ENCODE measurements around the gene C2.
"Not testable (repeated sequence)": the region's sequence is repeated elsewhere in the genome, so short reads cannot be mapped to it uniquely, and the experiment has no call there.

The C2 gene

DNA sequence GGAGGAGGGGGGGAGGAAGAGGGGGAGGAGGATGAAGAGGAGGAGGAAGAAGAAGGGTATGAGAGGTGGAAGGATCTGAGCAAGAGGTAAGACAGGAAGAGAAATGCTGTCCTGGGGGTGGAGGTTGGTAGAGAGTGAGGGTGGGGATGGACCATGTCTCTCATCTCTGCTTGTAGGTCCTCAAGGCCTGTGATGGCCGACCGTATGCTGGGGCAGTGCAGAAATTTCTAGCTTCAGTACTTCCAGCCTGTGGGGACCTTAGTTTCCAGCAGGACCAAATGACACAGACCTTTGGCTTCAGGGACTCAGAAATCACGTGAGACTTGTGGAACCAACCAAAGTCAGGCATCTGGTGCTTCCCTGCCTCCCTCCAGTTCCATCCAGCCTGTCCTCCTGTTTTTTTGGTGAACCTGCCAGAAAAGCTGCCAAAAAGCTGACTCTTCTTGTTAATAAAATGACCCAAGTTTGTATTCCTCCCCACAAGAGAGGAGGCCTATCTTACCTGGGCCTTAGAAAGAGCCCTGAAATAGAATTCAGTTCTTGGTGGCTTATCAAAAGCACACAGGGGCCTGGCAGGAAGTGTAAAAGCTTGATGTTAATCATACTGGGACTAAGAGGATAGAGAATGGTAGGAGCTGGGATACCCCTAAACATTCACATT, 51.9 kb downstream of the C2 start:
- no peak for DNase-seq (ENCODE audit: low spot score)

DNA sequence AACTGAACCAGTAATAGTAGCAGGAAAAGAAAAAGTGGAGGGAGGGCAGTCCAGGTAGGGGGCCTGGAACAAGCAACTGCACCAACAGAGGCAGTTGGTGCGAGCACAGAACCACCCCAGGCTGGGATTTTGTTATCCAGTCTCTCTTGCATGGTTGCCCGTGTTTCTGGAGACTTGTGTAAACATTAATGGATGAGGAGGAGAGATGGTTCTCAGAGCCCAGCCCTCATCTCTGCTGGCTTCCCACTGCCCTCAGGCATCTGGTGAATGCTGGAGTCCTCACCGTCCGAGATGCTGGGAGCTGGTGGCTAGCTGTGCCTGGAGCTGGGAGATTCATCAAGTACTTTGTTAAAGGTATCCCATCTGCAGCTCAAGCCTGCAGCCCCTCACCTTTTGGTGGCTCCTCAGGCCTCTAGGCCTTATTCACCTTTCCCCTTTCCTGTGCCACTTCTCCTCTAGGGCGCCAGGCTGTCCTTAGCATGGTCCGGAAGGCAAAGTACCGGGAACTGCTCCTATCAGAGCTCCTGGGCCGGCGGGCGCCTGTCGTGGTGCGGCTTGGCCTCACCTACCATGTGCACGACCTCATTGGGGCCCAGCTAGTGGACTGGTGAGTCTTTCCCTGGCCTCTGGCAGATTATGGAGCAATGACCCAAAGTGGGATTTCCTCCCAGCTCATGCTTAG, 52.8 kb downstream of the C2 start:
- not testable (repeated sequence) for DNase-seq (ENCODE audit: low spot score)

DNA sequence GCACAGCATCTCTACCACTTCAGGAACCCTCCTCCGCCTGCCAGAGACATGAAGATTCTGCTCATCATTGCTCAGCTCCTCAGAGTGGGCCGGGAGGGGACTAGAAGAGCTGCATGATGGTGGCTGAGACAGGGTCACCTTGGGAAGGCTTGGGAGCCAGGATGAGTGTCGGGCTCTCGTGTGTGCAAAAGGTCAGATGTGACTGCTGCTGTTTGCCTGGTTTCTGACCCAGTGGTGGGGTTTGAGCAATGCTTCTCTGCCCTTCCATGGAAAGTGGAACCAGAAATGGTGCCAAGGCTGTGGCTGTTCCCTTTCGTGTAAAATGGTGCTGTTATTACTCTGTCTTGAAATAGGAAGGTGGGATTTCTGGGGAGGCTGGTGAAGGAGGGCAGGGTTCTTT, 53.5 kb downstream of the C2 start:
- DNase-seq (ENCODE audit: low spot score), result not testable (repeated sequence)

DNA sequence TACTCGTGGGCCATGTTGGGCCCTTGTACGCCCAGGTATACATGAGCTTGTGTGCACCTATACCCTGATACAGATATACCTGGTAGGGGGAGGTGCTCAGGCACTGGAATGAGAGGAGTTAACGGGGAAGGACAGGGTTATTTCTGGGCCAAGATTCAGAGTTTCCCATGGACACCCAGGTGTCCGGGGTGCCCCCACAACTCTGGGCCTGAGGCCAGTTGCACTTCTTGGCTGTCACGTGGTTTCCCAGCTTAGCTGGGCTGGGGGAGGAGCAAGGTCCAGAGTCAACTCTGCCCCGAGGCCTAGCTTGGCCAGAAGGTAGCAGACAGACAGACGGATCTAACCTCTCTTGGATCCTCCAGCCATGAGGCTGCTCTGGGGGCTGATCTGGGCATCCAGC, 54.2 kb downstream of the C2 start, which contains the start of gene C4A:
Gene C4A (plus strand): TSS at position 314 of the 400 bp plus-strand sequence. CDS start 51 bp downstream, at position 365.
- DNase-seq (ENCODE audit: low spot score), result not testable (repeated sequence)

DNA sequence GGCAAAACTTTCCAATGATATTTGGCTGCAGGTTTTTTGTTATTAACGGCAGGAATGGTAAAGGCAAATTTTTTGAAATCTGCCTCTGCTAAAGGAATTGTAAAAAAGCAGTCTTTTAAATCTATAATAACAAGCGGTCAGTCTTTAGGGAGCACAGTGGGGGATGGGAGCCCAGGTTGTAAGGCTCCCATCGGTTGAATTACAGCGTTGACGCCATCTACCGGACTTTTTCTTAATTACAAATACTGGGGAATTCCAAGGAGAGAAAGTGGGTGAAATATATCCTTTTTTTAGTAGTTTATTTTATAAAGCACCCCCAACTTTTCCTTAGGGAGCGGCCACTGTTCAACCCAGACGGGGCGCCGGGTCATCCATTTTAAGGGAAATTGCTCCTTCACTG, 61.8 kb downstream of the C2 start:
- DNase-seq (ENCODE audit: low spot score), result not testable (repeated sequence)

DNA sequence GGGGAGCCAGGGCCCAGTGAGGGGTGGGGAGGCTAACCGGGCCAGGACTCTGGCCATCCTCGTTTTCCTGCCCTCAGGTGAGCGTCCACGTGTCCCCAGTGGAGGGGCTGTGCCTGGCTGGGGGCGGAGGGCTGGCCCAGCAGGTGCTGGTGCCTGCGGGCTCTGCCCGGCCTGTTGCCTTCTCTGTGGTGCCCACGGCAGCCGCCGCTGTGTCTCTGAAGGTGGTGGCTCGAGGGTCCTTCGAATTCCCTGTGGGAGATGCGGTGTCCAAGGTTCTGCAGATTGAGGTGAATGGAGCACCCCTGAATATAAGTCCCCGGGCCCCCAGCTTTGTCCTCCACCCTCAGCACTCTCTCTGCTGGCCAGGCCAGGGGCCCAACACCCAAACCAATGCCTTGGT, 66.9 kb downstream of the C2 start:
- not testable (repeated sequence) for DNase-seq (ENCODE audit: low spot score)

Data from HuH-7 (cell line).